Measurements from ENCODE around the gene UNC5C. TPM values are rescaled to one million over a fixed set of nuclear protein-coding genes. Genes with fewer than 3 reads are reported as not detected.
A peak's percentile ranks its signal among the peaks of the same experiment; 100 is the strongest.

UNC5C gene
- total and polyA plus RNA-seq, 2 of the 8 experiments (the other 6 are each of a cell fraction or from before 2014, with no cell fraction given) = 0.30 to 1.3 TPM

DNA sequence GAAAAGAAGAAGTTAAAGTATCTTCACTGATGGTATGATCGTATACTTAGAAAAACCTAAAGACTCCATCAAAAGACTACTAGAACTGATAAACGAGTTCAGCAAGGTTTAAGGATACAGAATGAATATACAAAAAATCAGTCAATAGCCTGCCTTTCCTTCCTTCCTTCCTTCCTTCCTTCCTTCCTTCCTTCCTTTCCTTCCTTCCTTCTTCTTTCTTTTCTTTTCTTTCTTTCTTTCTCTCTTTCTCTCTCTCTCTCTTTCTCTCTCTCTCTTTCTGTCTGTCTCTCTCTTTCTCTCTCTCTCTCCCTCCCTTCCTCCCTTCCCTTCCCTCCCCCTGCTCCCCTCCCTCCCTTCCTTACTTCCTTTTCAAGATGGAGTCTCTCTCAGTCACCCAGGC lies 428.3 kb downstream of the UNC5C start:
- Histone ChIP-seq H3K79me2 (ENCODE audit: control insufficient read depth in 1 of 2, insufficient read depth in 2 of 2, low read length in 2 of 2) (no peaks in the 10 kb centered on the region), H2BK15ac (ENCODE audit: low read length) (no peak overlapping the region), H3K4ac (replicated peaks; ENCODE audit: insufficient read length, low read depth, low read length) (no peak overlapping the region), H3K36me3 (ENCODE audit: control insufficient read depth in 2 of 4, insufficient read depth in 4 of 4, low read length in 3 of 4) (no peaks in the 10 kb centered on the region), H3K23ac (ENCODE audit: insufficient read length) (no peak overlapping the region), H2BK120ac (replicated peaks; ENCODE audit: low read depth, low read length) (no peak overlapping the region), H3K56ac (replicated peaks; ENCODE audit: insufficient read length, low read depth, low read length) (no peak overlapping the region), H3K79me1 (ENCODE audit: low read depth, low read length) (no peaks in the 10 kb centered on the region), H3K4me2 (ENCODE audit: insufficient read depth in 1 of 2, low read depth in 2 of 2, low read length in 2 of 2) (no peak overlapping the region), H3K27ac (ENCODE audit: low read depth, low read length) (no peak overlapping the region), H3K4me1 (replicated peaks in 1 of 4; ENCODE audit: control insufficient read depth in 3 of 4, insufficient read depth in 4 of 4, low read length in 3 of 4) (no peaks in the 10 kb centered on the region), H3K9me3 (ENCODE audit: insufficient read depth in 2 of 2, low read depth in 1 of 2, low read length in 1 of 2) (no peaks in the 10 kb centered on the region), H3K23me2 (ENCODE audit: low read depth, low read length) (no peaks in the 10 kb centered on the region), H4K5ac (ENCODE audit: insufficient read length, low read depth, low read length) (no peak overlapping the region), H4K20me1 (replicated peaks in 1 of 2; ENCODE audit: control insufficient read depth in 1 of 2, insufficient read depth in 2 of 2, low read length in 2 of 2) (no peaks in the 10 kb centered on the region), H2BK5ac (ENCODE audit: low read depth, low read length) (no peak overlapping the region), H2BK20ac (ENCODE audit: low read length) (no peak overlapping the region), H4K91ac (replicated peaks; ENCODE audit: insufficient read length, low read length) (no peak overlapping the region), H3K14ac (ENCODE audit: insufficient read length) (no peak overlapping the region), H3K18ac (ENCODE audit: extremely low read depth, low read length) (no peak overlapping the region), H2BK12ac (ENCODE audit: low read depth, low read length) (no peak overlapping the region), H2AK5ac (ENCODE audit: low read depth, low read length) (no peak overlapping the region), H4K8ac (ENCODE audit: extremely low read depth, insufficient read depth, low read length) (no peak overlapping the region), H3K9ac (replicated peaks in 1 of 4; ENCODE audit: extremely low read depth in 1 of 4, low read depth in 3 of 4, low read length in 3 of 4) (no peak overlapping the region), H3K4me3 (ENCODE audit: extremely low read depth in 1 of 4, insufficient read depth in 2 of 4, low read depth in 3 of 4, low read length in 4 of 4) (no peak overlapping the region), H2AFZ (ENCODE audit: low read length) (no peak overlapping the region), H3K27me3 (replicated peaks in 1 of 4; ENCODE audit: control insufficient read depth in 3 of 4, extremely low read depth in 1 of 4, insufficient read depth in 3 of 4, low read length in 3 of 4) (no peaks in the 10 kb centered on the region)
- DNase-seq (ENCODE audit: low read depth in 1 of 2, low spot score in 2 of 2) = no peak
- CTCF ChIA-PET (ENCODE audit: partially characterized antibody) = no interaction called here
- POLR2A ChIA-PET (ENCODE audit: partially characterized antibody) = no interaction called here
- peak; percentile 88 for FAIRE-seq
- 93% methylated on average over 2 of the region's 2 CpGs; no CpG with 5 or more reads in 1 of the 2 experiments for WGBS, 2 experiments (ENCODE audit: extremely low coverage in 1 of 2, insufficient coverage in 1 of 2, insufficient read length in 1 of 2, insufficient replicate concordance in 2 of 2, low coverage in 1 of 2, low lambda C conversion rate in 2 of 2, missing lambda C conversion rate in 1 of 2)
- no peak for TF ChIP-seq GTF2F1 (IDR thresholded peaks at IDR 0.05; ENCODE audit: borderline replicate concordance, low read depth, low read length)
- TF ChIP-seq SIN3A (conservative IDR thresholded peaks at IDR 0.05 in 1 of 2, IDR thresholded peaks at IDR 0.05 in 1 of 2; ENCODE audit: low read depth in 1 of 2, low read length in 2 of 2) = no peak
- no peak for TF ChIP-seq EP300 (IDR thresholded peaks at IDR 0.05; ENCODE audit: borderline replicate concordance in 1 of 2, low read depth in 2 of 2, low read length in 2 of 2)
- no peak for TF ChIP-seq CTBP2 (IDR thresholded peaks at IDR 0.05; ENCODE audit: borderline replicate concordance, insufficient read depth, insufficient read length, low read length)
- TF ChIP-seq, protein P1, sequence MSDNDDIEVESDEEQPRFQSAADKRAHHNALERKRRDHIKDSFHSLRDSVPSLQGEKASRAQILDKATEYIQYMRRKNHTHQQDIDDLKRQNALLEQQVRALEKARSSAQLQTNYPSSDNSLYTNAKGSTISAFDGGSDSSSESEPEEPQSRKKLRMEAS (IDR thresholded peaks at IDR 0.05) = no peak
- TF ChIP-seq SUZ12 (IDR thresholded peaks at IDR 0.05; ENCODE audit: low read length) = no peak
- TF ChIP-seq KDM5A (IDR thresholded peaks at IDR 0.05; ENCODE audit: low read length) = no peak
- no peak for TF ChIP-seq SRF (IDR thresholded peaks at IDR 0.05; ENCODE audit: low read depth, low read length)
- TF ChIP-seq TBP (IDR thresholded peaks at IDR 0.05; ENCODE audit: low read depth, low read length) = no peak
- no peak for TF ChIP-seq ASH2L (IDR thresholded peaks at IDR 0.05; ENCODE audit: low read length)
- no peak for TF ChIP-seq KDM4A (IDR thresholded peaks at IDR 0.05; ENCODE audit: low read depth, low read length, severe bottlenecking)
- TF ChIP-seq YY1 (IDR thresholded peaks at IDR 0.05; ENCODE audit: low read depth, low read length) = no peak
- TF ChIP-seq RFX5 (IDR thresholded peaks at IDR 0.05; ENCODE audit: borderline replicate concordance, low read depth, low read length) = no peak
